GM21528 (cell line): ENCODE data around the gene GLT1D1.
A peak's percentile ranks its signal among the peaks of the same experiment; 100 is the strongest.

ENCODE experiments used
- ATAC-seq: cut with Tn5 transposase; IDR thresholded peaks from one replicate; pipeline ENCODE4 v1.9.1; 2021; ENCODE audit warnings: mild to moderate bottlenecking, moderate library complexity; ENCODE audit not compliant: unreplicated experiment, low FRiP score

The GLT1D1 gene

DNA sequence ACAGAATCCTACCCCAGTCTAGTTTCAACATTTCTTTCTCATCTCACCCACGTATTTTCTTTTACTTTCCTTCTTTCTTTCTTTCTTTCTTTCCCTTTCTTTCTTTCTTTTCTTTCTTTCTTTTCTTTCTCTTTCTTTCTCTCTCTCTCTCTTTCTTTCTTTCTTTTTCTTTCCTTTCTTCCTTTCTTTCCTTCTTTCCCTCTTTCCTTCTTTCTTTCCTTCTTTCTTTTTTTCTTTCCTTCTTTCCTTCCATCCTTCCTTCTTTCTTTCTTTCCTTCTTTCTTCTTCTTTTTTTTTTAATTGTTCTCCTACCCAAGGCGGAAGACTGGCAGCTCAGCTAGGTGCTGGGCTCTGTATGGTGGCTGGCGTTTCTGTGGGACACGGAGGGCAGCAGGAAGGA, 55.0 kb downstream of the GLT1D1 start:
- ATAC-seq, result no peak

GRCh38 chr12:128909653-128910052, 56.4 kb downstream of the GLT1D1 start:
- ATAC-seq, result no peak

DNA sequence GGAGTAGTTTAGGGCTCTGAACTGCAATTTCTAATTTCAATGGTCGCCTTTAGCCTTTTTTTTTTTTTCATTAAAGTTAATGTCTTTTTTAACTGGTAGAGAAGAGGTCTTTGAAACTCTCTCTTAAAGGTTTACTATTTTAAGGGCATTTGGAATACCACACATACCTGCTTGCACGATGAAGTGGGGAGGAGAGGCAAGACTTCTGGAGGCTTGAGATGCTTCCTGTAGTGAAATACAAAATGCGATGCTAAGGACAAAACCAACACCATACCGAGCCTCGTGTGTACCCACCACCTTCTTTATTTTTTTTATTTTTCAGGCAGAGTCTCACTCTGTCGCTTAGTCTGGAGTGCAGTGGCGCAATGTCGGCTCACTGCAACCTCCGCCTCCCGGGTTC, 57.4 kb downstream of the GLT1D1 start:
- ATAC-seq, result no peak

- no peak for ATAC-seq
These were observed 58.6 kb downstream of the GLT1D1 start for GRCh38 chr12:128911861-128912260.

GRCh38 chr12:128914908-128915563, 61.8 kb downstream of the GLT1D1 start:
- ATAC-seq, result peak; percentile 97

DNA sequence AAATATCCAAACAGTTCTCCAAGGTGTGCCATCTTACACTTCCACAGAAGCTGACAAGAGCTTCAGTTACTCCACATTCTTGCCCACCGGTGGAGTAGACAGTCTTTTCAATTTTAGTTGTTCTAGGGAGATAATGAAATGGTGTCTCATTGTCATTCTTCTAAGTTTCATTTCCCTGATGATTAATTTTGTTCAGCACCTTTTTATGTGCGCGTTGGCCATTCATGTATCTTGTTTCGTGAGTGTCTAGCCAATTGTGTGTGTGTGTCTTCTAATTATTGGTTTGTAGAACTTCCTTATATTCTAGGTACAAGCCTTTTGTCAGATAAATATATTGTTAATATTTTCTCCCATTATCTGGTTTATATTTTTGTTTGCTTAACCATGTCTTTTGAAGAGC, 63.1 kb downstream of the GLT1D1 start:
- no peak for ATAC-seq

GRCh38 chr12:128918481-128919260, 65.4 kb downstream of the GLT1D1 start:
- ATAC-seq, result no peak

- no peak for ATAC-seq
These were observed 67.2 kb downstream of the GLT1D1 start for GRCh38 chr12:128920468-128920867.

- no peak for ATAC-seq
These were observed 75.1 kb downstream of the GLT1D1 start for GRCh38 chr12:128928361-128928760.

- no peak for ATAC-seq
These were observed 75.8 kb downstream of the GLT1D1 start for GRCh38 chr12:128929057-128929456.

GRCh38 chr12:128930606-128931005, 77.3 kb downstream of the GLT1D1 start:
- no peak for ATAC-seq

DNA sequence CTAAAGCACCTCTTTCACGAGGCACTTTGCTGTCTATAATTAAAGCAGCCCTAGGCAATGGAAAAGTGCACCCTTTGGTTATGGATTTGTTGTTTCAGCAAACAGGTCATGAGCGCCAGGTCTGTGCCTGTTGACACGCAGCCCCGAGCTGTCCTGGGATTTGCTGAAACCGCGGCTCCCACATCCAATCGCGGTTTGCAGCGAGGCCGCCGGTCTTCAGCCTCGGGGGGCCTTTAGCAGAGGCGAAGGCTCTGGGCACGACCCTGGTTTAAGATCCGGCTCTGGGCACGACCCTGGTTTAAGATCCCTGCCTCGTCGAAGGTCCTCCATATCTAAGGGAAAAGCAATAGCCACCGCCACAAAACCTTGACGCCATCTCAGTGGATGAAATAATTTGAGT, 79.2 kb downstream of the GLT1D1 start:
- no peak for ATAC-seq

DNA sequence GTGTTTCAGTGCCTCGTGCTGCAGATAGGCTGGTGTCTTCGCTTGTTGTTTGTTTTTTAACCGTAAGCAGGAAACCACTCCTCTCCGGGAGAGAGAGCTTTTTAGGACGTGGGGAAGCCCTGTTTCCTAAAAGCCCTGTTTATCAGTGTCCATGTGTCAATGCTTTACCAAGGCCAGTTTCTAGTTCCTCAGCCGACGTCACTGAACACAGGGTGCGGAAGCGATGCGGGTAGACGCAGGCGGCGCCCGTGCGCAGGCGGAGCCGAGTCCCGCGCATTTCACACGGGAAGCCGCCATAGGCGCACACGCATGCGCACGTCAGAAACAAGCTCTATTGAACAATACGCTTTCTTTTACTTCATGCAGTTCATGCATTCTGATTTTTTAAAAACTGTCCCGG, 79.8 kb downstream of the GLT1D1 start:
- ATAC-seq, result no peak

DNA sequence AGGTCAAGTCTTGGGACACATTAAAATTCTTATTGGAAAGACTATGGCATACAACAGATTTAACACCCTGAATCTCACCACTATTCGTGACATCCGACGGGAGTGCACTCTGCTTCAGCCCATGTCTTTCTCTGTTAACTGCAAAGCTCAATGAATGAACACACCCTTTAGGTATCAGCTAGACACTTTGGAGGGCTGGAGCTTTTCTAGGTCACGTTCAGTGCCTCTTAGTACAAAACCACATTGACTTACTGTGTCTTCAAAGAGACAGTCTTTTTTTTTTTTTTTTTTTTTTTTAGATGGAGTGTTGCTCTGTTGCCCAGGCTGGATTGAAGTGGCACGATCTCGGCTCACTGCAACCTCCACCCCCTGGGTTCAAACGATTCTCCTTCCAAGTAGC, 80.6 kb downstream of the GLT1D1 start:
- ATAC-seq, result no peak

DNA sequence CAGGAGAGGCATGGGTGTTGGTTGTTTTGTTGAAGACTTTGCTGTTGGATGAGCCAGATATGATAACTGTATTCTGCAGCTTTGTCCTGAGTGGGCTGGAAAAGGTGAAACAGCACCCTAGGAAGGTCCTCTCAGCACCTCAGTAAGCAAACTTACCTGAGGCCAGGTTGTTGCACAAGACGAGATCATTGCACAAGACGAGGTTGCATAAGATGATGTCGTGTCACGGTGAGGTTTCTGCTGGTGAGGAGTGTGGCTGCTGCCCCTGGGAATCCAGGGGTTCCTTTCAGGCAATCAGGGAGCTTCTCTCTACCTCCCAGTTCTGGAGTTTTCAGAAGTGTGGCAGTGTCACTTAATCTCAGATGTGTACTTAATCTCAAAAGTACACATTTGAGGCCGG, 85.6 kb downstream of the GLT1D1 start:
- no peak for ATAC-seq

- no peak for ATAC-seq
These were observed 87.0 kb downstream of the GLT1D1 start for GRCh38 chr12:128940090-128940888.

GRCh38 chr12:128940974-128941373, 87.7 kb downstream of the GLT1D1 start:
- no peak for ATAC-seq

- ATAC-seq, result no peak
These were observed 89.7 kb downstream of the GLT1D1 start for GRCh38 chr12:128942960-128943477.

GRCh38 chr12:128944956-128945355, 91.7 kb downstream of the GLT1D1 start:
- ATAC-seq, result no peak

- ATAC-seq, result no peak
These were observed 93.9 kb downstream of the GLT1D1 start for GRCh38 chr12:128947209-128947608.

DNA sequence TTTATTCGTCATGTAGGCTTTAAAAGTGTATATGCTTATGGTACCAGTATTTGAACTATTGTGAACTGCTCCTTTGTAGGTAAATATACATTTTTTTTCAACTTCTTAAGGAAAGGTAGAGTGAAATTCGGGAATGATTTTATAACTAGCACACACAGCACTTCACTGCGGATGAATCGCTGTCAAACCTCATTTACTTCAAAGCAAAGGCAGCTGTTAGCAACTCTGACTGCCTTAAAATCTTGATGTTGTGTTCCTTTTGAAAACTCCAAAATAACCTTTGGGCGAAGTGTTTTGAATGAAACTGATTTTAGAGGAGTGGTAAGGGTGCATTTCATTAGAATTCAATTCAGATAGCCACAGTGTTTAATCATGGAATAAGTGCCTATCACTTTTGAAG, 95.8 kb downstream of the GLT1D1 start:
- no peak for ATAC-seq
